ENCODE data around the gene GDPD3. TPM values are rescaled to one million over a fixed set of nuclear protein-coding genes. Genes with fewer than 3 reads are reported as not detected.

GDPD3 gene, protein sequence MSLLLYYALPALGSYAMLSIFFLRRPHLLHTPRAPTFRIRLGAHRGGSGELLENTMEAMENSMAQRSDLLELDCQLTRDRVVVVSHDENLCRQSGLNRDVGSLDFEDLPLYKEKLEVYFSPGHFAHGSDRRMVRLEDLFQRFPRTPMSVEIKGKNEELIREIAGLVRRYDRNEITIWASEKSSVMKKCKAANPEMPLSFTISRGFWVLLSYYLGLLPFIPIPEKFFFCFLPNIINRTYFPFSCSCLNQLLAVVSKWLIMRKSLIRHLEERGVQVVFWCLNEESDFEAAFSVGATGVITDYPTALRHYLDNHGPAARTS
- 6.4 and 7.7 TPM in 2 replicates for total RNA-seq

DNA sequence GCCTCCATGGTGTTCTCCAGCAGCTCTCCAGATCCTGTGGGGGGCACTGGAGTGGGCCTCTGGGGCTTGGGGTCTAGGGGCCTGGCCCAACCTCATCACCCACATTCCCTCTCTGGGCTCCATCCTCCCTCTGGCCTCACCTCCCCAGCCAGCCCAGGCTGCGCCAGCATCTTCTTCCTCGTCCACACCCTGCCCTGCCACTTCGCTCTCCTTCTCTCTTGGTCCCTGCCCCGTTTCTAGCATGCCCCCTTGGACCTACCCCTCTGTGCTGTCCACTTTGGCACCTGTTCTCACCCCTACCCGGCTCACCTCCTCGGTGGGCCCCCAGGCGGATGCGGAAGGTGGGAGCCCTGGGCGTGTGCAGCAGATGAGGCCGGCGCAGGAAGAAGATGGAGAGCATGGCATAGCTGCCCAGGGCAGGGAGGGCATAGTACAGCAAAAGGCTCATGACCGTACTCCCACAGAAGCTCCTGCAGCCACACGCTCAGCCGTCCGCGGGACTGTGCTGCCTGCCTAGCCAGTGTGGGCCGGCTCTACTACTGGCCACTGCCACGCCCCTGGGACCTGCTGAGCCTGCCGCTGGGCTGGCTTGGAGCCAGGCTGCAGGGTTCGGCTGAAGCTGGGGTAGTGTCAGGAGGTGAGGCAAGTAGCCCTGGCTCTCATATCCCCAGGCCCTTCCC, at the start of gene GDPD3:
Gene GDPD3, minus strand, starts transcription at position 507 of the 680 bp plus-strand sequence. Its CDS starts 59 bp downstream, at position 448.
- Mint-ChIP-seq H3K27ac (no peak within 1 kb of the TSS), H3K36me3 (ENCODE audit: low read depth) (peaks cover 25% of the 10 kb centered on the region), H3K4me3 (ENCODE audit: low read depth) (no peak within 1 kb of the TSS), H3K9me3 (no peaks in the 10 kb centered on the region), H3K27me3 (ENCODE audit: low read depth) (no peaks in the 10 kb centered on the region), H3K4me1 (ENCODE audit: low read depth) (no peaks in the 10 kb centered on the region)
- DNase-seq (ENCODE audit: low spot score): no peak
- intact Hi-C loops (cut with micrococcal nuclease): no loop called here

DNA sequence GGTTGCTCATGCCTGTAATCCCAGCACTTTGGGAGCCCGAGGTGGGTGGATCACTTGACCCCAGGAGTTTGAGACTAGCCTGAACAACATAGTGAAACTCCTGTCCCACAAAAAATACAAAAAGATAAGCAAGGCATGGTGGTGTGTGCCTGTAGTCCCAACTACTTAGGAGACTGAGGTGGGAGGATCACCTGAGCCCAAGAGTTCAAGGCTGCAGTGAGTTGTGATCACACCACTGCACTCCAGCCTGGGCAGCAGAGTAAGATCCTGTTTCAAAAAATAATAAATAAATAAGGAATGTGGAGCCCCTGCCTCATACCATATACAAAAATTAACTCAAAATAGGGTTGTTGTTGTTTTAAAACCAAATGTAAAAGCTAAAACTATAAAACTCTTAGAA, 43.9 kb upstream of the GDPD3 start:
- Mint-ChIP-seq H3K36me3 (ENCODE audit: low read depth) (no peaks in the 10 kb centered on the region), H3K27me3 (ENCODE audit: low read depth) (no peaks in the 10 kb centered on the region), H3K9me3 (no peaks in the 10 kb centered on the region), H3K27ac (no peak overlapping the region), H3K4me1 (ENCODE audit: low read depth) (no peaks in the 10 kb centered on the region), H3K4me3 (ENCODE audit: low read depth) (no peak overlapping the region)
- DNase-seq (ENCODE audit: low spot score): no peak
- intact Hi-C loops (cut with micrococcal nuclease): no loop called here

DNA sequence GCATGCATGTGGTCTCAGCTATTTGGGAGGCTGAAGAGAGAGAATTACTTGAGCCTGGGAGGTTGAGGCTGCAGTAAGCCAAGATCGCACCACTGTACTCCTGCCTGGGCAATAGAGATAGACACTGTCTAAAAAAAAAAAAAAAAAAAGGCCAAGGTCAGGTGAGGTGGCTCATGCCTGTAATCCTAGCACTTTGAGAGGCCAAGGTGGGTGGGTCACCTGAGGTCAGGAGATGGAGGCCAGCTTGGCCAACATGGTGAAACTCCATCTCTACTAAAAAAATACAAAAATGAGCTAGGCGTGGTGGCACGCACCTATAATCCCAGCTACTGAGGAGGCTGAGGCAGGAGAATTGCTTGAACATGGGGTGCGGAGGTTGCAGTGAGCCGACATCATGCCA, 41.9 kb upstream of the GDPD3 start:
- Mint-ChIP-seq H3K4me1 (ENCODE audit: low read depth) (no peaks in the 10 kb centered on the region), H3K27me3 (ENCODE audit: low read depth) (no peaks in the 10 kb centered on the region), H3K27ac (no peak overlapping the region), H3K4me3 (ENCODE audit: low read depth) (no peak overlapping the region), H3K9me3 (no peaks in the 10 kb centered on the region), H3K36me3 (ENCODE audit: low read depth) (no peaks in the 10 kb centered on the region)
- intact Hi-C loops (cut with micrococcal nuclease): no loop called here
- DNase-seq (ENCODE audit: low spot score): no peak

DNA sequence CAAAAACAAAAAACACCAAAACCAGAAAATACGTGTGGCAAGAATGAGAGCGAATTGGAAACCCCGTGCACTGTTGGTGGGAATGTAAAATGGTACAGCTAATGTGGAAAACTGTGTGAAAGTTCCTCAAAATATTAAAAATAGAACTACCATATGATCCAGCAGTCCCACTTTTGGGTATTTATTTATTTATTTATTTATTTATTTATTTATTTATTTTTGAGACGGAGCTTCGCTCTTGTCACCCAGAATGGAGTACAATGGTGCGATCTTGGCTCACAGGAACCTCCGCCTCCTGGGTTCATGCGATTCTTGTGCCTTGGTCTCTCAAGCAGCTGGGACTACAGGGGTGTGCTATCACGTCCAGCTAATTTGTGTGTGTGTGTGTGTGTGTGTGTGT, 39.2 kb upstream of the GDPD3 start:
- Mint-ChIP-seq H3K27ac (no peak overlapping the region), H3K9me3 (peaks cover 14% of the 10 kb centered on the region), H3K36me3 (ENCODE audit: low read depth) (peaks cover 6% of the 10 kb centered on the region), H3K4me1 (ENCODE audit: low read depth) (no peaks in the 10 kb centered on the region), H3K4me3 (ENCODE audit: low read depth) (no peak overlapping the region), H3K27me3 (ENCODE audit: low read depth) (no peaks in the 10 kb centered on the region)
- no peak for DNase-seq (ENCODE audit: low spot score)
- intact Hi-C loops (cut with micrococcal nuclease): no loop called here

DNA sequence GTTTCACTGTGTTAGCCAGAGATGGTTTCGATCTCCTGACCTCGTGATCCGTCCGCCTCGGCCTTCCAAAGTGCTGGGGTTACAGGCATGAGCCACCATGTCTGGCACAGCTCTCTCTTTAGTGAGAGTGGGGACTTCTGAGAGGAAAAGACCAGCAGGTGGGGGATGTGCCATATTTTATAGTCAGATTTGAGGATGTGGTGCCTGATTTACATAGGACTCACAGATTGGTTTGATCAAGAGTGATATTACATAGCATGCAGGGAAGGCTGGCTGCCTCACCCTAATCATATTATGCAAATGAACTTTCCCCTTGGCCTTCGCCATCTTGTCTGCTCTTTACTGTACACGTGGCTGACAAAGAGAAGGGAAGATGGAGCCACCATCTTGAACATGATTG, 37.8 kb upstream of the GDPD3 start:
- peaks cover 6% of the 10 kb centered on the region for H3K36me3 Mint-ChIP-seq (ENCODE audit: low read depth)
- H3K27me3 Mint-ChIP-seq (ENCODE audit: low read depth): no peaks in the 10 kb centered on the region
- peaks cover 14% of the 10 kb centered on the region for H3K9me3 Mint-ChIP-seq
- H3K4me3 Mint-ChIP-seq (ENCODE audit: low read depth): no peak overlapping the region
- no peak overlapping the region for H3K27ac Mint-ChIP-seq
- DNase-seq (ENCODE audit: low spot score): no peak
- intact Hi-C loops (cut with micrococcal nuclease): no loop called here
- H3K4me1 Mint-ChIP-seq (ENCODE audit: low read depth): no peaks in the 10 kb centered on the region

DNA sequence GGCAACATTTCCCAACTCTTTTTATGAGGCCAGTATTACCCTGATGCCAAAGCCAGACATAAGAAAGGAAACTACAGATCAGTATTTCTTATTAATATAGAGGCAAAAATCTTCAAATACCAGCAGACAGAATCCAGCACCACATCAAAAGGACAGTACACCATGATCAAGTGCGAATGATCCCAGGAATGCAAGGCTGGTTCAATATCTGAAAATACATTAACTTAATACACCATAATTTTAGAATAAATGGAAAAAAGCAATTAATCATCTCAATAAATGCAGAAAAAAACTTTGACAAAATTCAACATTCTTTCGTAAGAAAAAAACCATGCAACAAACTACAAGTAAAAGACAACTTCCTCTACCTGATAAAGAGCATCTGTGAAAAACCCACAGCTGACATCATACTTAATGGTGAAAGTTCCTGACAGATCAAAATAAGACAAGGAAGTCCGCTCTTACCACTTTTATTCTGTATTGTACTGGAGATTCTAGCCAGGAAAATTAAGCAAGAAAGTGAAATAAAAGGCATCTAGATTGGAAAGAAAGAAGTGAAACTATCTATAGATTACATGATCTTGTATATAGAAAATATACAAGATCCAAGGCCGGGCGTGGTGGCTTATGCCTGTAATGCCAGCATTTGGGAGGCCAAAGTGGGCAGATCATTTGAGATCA, 36.1 kb upstream of the GDPD3 start:
- Mint-ChIP-seq H3K36me3 (ENCODE audit: low read depth) (peaks cover 6% of the 10 kb centered on the region), H3K4me1 (ENCODE audit: low read depth) (peaks cover 3% of the 10 kb centered on the region), H3K9me3 (peaks cover 14% of the 10 kb centered on the region), H3K4me3 (ENCODE audit: low read depth) (no peak overlapping the region), H3K27ac (no peak overlapping the region), H3K27me3 (ENCODE audit: low read depth) (no peaks in the 10 kb centered on the region)
- intact Hi-C loops (cut with micrococcal nuclease): no loop called here
- DNase-seq (ENCODE audit: low spot score): no peak

DNA sequence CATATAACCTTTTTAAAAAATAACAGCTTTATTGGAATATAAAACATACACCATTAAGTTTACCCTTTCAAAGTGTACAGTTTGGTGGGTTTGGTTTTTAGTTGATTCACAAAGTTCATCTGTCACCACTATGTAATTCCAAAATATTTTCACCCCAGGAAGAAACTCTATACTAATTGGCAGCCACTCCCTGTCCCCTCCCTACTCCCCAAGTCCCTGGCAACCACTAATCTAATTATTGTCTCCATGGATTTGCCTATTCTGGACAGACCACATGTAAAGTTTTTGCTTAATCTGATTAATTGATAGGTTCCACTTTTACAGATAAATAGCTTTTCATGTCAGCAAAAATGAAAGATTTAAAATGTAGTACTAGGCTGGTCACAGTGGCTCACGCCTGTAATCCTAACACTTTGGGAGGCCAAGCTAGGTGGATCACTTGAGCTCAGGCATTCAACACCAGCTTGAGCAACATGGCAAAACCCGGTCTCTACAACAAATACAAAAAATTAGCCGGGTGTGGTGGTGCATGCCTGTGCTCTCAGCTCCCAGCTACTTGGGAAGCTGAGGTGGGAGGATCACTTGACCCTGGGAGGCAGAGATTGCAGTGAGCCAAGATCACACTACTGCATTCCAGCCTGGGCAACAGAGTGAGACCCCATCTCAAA, 34.6 kb upstream of the GDPD3 start:
- H3K27ac Mint-ChIP-seq: no peak overlapping the region
- H3K27me3 Mint-ChIP-seq (ENCODE audit: low read depth): no peaks in the 10 kb centered on the region
- H3K4me3 Mint-ChIP-seq (ENCODE audit: low read depth): no peak overlapping the region
- peaks cover 7% of the 10 kb centered on the region for H3K4me1 Mint-ChIP-seq (ENCODE audit: low read depth)
- H3K9me3 Mint-ChIP-seq: peaks cover 14% of the 10 kb centered on the region
- intact Hi-C loops (cut with micrococcal nuclease): no loop called here
- H3K36me3 Mint-ChIP-seq (ENCODE audit: low read depth): peaks cover 6% of the 10 kb centered on the region
- DNase-seq (ENCODE audit: low spot score): no peak

DNA sequence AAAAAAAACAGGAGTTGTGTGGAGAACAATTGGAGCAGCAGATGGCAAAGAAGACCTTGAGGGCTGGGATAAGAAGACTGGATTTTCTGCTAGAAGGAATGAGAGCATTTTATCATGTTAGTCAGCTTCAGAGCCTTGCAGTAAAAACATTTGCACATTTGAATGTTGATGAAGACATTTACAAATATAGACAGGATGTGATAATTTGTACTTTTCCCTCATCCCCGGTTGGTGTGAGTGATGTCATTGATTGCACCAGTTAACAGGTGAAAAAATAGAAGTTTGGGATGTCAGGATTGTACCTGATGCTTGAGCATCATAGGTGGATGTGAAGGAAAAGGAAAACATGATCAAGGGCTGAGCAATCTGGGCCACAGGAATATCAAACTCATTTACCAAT, 32.3 kb upstream of the GDPD3 start:
- DNase-seq (ENCODE audit: low spot score): no peak
- H3K36me3 Mint-ChIP-seq (ENCODE audit: low read depth): peaks cover 6% of the 10 kb centered on the region
- intact Hi-C loops (cut with micrococcal nuclease): no loop called here
- H3K4me1 Mint-ChIP-seq (ENCODE audit: low read depth): peaks cover 12% of the 10 kb centered on the region
- no peak overlapping the region for H3K4me3 Mint-ChIP-seq (ENCODE audit: low read depth)
- no peak overlapping the region for H3K27ac Mint-ChIP-seq
- H3K27me3 Mint-ChIP-seq (ENCODE audit: low read depth): no peaks in the 10 kb centered on the region
- peaks cover 14% of the 10 kb centered on the region for H3K9me3 Mint-ChIP-seq

DNA sequence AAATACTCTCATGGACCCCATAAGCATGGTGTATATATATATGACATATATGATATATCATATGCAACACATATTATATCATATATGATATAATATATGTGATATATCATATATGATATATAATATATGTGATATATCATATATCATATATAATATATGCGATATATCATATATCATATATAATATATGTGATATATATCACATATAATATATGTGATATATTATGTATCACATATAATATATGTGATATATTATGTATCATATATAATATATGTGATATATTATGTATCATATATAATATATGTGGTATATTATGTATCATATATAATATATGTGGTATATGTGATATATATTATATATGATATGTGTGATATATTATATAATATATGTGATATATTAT, 31.6 kb upstream of the GDPD3 start:
- no peak overlapping the region for H3K27ac Mint-ChIP-seq
- no peaks in the 10 kb centered on the region for H3K27me3 Mint-ChIP-seq (ENCODE audit: low read depth)
- H3K4me3 Mint-ChIP-seq (ENCODE audit: low read depth): no peak overlapping the region
- DNase-seq (ENCODE audit: low spot score): no peak
- peaks cover 6% of the 10 kb centered on the region for H3K36me3 Mint-ChIP-seq (ENCODE audit: low read depth)
- intact Hi-C loops (cut with micrococcal nuclease): no loop called here
- H3K4me1 Mint-ChIP-seq (ENCODE audit: low read depth): peaks cover 14% of the 10 kb centered on the region
- H3K9me3 Mint-ChIP-seq: peaks cover 14% of the 10 kb centered on the region

DNA sequence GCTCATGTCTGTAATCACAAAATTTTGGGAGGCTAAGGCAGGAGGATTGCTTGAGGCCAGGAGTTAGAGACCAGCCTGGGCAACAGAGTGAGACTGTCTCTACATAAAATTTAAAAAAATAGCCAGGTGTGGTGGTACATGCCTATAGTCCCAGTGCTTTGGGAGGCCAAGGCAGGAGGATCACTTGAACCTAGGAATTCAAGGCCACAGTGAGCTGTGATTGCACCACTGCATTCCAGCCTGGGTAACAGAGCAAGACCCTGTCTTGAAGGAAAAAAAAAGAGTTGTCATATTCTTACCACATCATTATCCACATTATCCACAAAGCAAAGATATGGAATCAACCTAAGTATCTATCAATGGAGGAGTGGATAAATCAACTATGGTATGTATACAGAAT, 30.7 kb upstream of the GDPD3 start:
- no peaks in the 10 kb centered on the region for H3K27me3 Mint-ChIP-seq (ENCODE audit: low read depth)
- intact Hi-C loops (cut with micrococcal nuclease): no loop called here
- peaks cover 7% of the 10 kb centered on the region for H3K9me3 Mint-ChIP-seq
- H3K27ac Mint-ChIP-seq: no peak overlapping the region
- DNase-seq (ENCODE audit: low spot score): no peak
- no peak overlapping the region for H3K4me3 Mint-ChIP-seq (ENCODE audit: low read depth)
- H3K36me3 Mint-ChIP-seq (ENCODE audit: low read depth): no peaks in the 10 kb centered on the region
- peaks cover 20% of the 10 kb centered on the region for H3K4me1 Mint-ChIP-seq (ENCODE audit: low read depth)

DNA sequence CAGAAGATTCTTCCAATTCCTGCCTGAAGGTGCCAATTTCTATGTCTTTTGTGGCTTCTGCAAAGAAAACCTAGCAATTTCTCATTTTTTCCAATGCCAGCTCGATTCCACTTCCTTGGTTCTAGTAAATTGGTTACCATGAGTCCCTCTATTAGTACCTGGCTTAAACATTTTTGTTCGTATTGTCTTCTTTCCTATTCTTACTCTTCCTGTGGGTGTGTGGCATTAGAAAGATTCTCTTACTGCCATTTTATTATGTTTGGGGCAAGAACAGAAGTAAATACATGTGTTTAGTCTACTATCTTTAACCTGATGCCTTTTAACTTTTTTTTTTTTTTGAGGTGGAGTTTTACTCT, 30.0 kb upstream of the GDPD3 start:
- Mint-ChIP-seq H3K36me3 (ENCODE audit: low read depth) (no peaks in the 10 kb centered on the region), H3K4me1 (ENCODE audit: low read depth) (peaks cover 20% of the 10 kb centered on the region), H3K27ac (peak overlapping the region; percentile 29), H3K27me3 (ENCODE audit: low read depth) (no peaks in the 10 kb centered on the region), H3K4me3 (ENCODE audit: low read depth) (no peak overlapping the region), H3K9me3 (no peaks in the 10 kb centered on the region)
- intact Hi-C loops (cut with micrococcal nuclease): no loop called here
- DNase-seq (ENCODE audit: low spot score): no peak

DNA sequence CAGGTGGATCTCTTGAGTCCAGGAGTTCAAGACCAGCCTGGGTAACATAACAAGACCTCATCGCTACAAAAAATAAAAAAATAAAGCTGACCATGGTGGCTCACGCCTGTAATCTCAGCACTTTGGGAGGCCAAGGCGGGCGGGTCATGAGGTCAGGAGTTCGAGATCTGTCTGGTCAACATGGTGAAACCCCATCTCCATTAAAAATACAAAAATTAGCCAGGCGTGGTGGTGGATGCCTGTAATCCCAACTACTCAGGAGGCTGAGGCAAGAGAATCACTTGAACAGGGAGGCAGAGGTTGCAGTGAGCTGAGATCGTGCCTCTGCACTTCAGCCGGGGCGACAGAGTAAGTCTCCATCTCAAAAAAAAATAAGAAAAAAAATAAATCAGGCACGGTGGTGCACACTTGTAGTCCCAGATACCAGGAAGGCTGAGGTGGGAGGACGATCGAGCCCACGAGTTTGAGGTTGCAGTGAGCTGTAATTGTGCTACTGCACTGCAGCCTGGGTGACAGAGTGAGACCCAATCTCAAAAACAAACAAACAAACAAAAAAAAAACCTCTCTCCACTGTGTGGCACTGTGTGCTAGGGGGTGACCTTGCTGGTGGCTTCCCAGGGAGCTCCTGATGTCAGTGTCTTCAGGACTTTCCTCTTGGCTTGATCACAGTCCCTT, 29.5 kb upstream of the GDPD3 start:
- no peaks in the 10 kb centered on the region for H3K9me3 Mint-ChIP-seq
- intact Hi-C loops (cut with micrococcal nuclease): no loop called here
- DNase-seq (ENCODE audit: low spot score): peak; percentile 17
- no peaks in the 10 kb centered on the region for H3K27me3 Mint-ChIP-seq (ENCODE audit: low read depth)
- no peak overlapping the region for H3K4me3 Mint-ChIP-seq (ENCODE audit: low read depth)
- H3K4me1 Mint-ChIP-seq (ENCODE audit: low read depth): peaks cover 20% of the 10 kb centered on the region
- H3K36me3 Mint-ChIP-seq (ENCODE audit: low read depth): no peaks in the 10 kb centered on the region
- H3K27ac Mint-ChIP-seq: peak overlapping the region; percentile 29

Measured in activated T-helper 2 cell treated with anti-CD3 and anti-CD28 coated beads, Interferon-gamma antibody, Interleukin-2, Interleukin-4, amounts not matched to agents 10 μg/mL and 5 μg/mL and 100 μg/mL, durations not matched to agents 14 hours and 24 hours and 36 hours (primary cell).